Ishikawa (cell line): ENCODE data around the gene PDE7B.

ENCODE experiments used
- CEBPB ChIP-seq: IDR thresholded peaks from 2 replicates; pipeline ENCODE4 v1.6.1; 2012
- CREB1 ChIP-seq: IDR thresholded peaks from 2 replicates; pipeline ENCODE4 v1.6.1; 2012; ENCODE audit warnings: low read depth
- EP300 ChIP-seq: IDR thresholded peaks from 2 replicates; pipeline ENCODE4 v1.6.1; 2012; ENCODE audit warnings: borderline replicate concordance
- FOXM1 ChIP-seq: IDR thresholded peaks from 2 replicates; pipeline ENCODE4 v1.6.1; 2012; ENCODE audit warnings: low read depth, borderline replicate concordance
- TAF1 ChIP-seq: IDR thresholded peaks from 2 replicates; pipeline ENCODE4 v1.6.1; 2012; ENCODE audit warnings: low read depth, mild to moderate bottlenecking
- TCF12 ChIP-seq: IDR thresholded peaks from 2 replicates; pipeline ENCODE4 v1.6.1; 2012; ENCODE audit warnings: low read depth
- TEAD4 ChIP-seq: IDR thresholded peaks from 2 replicates; pipeline ENCODE4 v1.6.1; 2012
- YY1 ChIP-seq: IDR thresholded peaks from 2 replicates; pipeline ENCODE4 v1.6.1; 2012; ENCODE audit warnings: low read depth
- TF ChIP-seq, protein P1 (sequence below): IDR thresholded peaks from 2 replicates; pipeline ENCODE4 v1.6.1; 2012
- TF ChIP-seq, protein P2 (sequence below): IDR thresholded peaks from 2 replicates; pipeline ENCODE4 v1.6.1; 2012; ENCODE audit warnings: low read depth, mild to moderate bottlenecking
- TF ChIP-seq, protein P3 (sequence below): IDR thresholded peaks from 2 replicates; pipeline ENCODE4 v1.6.1; 2012

DNA sequence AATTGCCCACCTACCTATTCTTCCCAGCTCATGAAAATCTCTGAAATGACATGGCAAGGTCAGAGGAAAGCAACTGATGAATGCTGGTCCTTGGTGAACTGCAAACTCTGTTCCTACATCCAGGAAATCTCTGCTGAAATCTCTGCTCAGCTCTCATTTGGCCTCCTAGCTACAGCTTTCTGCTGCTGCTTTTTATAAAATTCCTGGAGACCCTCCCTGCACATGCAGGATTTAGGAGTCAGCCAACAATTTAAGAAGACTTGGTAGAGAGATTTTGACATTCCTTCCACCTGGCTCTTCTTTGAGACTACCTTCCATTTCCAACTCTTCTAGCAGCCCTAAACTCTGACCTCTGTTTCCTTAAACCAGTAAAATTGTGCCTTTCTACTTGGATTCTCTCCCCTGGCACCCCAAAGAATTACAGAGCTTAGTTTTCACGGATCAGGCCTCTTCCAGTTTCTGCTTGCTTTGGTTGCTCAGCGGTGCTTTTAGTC, 55.5 kb downstream of the PDE7B start:
- TF ChIP-seq, protein P1, sequence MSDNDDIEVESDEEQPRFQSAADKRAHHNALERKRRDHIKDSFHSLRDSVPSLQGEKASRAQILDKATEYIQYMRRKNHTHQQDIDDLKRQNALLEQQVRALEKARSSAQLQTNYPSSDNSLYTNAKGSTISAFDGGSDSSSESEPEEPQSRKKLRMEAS: no peak
- TF ChIP-seq YY1 (no peak), TCF12 (no peak), CEBPB (no peak), TAF1 (no peak), FOXM1 (no peak), CREB1 (no peak), EP300 (no peak), TEAD4 (no peak)
- TF ChIP-seq, protein P2, sequence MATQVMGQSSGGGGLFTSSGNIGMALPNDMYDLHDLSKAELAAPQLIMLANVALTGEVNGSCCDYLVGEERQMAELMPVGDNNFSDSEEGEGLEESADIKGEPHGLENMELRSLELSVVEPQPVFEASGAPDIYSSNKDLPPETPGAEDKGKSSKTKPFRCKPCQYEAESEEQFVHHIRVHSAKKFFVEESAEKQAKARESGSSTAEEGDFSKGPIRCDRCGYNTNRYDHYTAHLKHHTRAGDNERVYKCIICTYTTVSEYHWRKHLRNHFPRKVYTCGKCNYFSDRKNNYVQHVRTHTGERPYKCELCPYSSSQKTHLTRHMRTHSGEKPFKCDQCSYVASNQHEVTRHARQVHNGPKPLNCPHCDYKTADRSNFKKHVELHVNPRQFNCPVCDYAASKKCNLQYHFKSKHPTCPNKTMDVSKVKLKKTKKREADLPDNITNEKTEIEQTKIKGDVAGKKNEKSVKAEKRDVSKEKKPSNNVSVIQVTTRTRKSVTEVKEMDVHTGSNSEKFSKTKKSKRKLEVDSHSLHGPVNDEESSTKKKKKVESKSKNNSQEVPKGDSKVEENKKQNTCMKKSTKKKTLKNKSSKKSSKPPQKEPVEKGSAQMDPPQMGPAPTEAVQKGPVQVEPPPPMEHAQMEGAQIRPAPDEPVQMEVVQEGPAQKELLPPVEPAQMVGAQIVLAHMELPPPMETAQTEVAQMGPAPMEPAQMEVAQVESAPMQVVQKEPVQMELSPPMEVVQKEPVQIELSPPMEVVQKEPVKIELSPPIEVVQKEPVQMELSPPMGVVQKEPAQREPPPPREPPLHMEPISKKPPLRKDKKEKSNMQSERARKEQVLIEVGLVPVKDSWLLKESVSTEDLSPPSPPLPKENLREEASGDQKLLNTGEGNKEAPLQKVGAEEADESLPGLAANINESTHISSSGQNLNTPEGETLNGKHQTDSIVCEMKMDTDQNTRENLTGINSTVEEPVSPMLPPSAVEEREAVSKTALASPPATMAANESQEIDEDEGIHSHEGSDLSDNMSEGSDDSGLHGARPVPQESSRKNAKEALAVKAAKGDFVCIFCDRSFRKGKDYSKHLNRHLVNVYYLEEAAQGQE: no peak
- TF ChIP-seq, protein P3, sequence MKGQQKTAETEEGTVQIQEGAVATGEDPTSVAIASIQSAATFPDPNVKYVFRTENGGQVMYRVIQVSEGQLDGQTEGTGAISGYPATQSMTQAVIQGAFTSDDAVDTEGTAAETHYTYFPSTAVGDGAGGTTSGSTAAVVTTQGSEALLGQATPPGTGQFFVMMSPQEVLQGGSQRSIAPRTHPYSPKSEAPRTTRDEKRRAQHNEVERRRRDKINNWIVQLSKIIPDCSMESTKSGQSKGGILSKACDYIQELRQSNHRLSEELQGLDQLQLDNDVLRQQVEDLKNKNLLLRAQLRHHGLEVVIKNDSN: no peak
